ENCODE data around the gene IGFBP5.

IGFBP5 gene

DNA sequence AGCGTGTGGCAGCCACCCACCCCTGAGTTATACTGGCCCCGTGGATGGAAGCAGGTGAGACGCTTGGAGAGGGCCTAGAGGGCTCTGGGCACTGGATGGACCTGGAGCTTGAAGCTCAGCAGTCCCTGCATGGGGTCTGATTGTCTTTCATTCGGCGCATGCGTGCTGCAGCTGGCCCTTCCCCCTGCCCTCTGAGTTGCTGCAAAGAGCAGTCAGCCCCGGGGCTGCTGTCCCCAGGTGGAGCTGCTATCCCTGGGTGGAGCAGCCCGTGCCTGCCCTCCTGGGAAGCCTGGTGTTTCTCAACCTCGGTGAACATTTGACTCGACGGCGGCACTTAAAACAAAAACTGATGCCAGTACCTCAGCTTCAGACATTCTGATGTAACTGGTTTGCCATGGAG, 29.6 kb downstream of the IGFBP5 start:
- no peak for ATAC-seq
- Mint-ChIP-seq H3K4me3 (no peak overlapping the region), H3K4me1 (peaks cover 10% of the 10 kb centered on the region), H3K9me3 (no peaks in the 10 kb centered on the region), H3K27ac (no peak overlapping the region), H3K27me3 (peaks cover 30% of the 10 kb centered on the region)
- no peak for DNase-seq

DNA sequence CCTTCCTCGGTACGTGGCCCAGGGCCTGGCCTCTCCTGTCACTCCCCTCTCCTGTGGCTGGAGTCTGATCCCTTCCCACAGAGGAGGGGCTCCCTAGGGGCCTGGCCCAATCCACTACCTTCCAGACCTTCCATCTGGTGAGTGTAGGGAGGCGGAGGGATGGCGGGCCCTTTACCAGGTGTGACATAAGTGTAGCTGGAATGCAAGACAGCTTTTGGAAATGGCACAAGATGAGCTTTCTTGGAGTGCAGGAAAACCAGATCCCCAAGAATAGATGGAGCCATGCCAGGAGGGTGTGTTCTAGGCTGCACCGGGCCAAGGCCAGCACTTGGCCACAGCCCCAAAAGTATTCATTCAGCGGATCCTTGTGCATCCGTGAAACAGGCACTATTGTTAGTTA, 30.1 kb downstream of the IGFBP5 start:
- Mint-ChIP-seq H3K9me3 (no peaks in the 10 kb centered on the region), H3K4me1 (peaks cover 10% of the 10 kb centered on the region), H3K27me3 (peaks cover 25% of the 10 kb centered on the region), H3K27ac (no peak overlapping the region), H3K4me3 (no peak overlapping the region)
- no peak for DNase-seq
- no peak for ATAC-seq

DNA sequence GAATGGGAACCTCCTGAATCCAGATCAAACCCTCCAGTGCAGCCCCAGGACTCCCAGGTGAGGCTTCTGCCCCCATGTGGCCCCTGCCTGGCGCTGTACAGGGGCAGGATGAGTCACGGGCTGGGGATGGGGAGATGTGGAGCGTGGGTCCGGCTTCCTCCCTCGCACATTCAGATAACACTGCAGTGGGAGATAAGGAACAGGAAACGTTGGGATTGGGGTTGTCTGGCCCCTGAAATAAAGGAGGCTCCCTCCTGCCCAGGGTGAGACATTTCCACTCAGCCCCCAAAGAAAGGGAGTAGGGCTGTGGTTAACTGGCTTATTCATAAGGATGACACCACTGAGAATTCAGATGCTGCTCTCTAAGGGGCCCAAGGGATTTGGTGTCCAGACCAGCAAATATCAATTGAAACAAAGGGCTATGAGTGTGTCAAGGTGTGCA, 30.7 kb downstream of the IGFBP5 start:
- Mint-ChIP-seq H3K4me1 (peaks cover 10% of the 10 kb centered on the region), H3K9me3 (no peaks in the 10 kb centered on the region), H3K4me3 (no peak overlapping the region), H3K27ac (peak overlapping the region in 1 of 2 donors; percentile 10), H3K27me3 (peaks cover 19% of the 10 kb centered on the region)
- ATAC-seq (no peak), DNase-seq (no peak)

DNA sequence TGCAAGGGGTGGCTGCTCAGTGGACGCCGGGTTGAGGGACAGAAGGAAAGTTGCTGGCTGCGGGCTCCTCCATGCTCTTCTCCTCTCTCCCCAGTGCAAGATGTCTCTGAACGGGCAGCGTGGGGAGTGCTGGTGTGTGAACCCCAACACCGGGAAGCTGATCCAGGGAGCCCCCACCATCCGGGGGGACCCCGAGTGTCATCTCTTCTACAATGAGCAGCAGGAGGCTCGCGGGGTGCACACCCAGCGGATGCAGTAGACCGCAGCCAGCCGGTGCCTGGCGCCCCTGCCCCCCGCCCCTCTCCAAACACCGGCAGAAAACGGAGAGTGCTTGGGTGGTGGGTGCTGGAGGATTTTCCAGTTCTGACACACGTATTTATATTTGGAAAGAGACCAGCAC, 31.5 kb downstream of the IGFBP5 start:
- Mint-ChIP-seq H3K4me1 (peaks cover 10% of the 10 kb centered on the region), H3K4me3 (no peak overlapping the region), H3K27me3 (peaks cover 13% of the 10 kb centered on the region), H3K27ac (no peak overlapping the region), H3K9me3 (no peaks in the 10 kb centered on the region)
- ATAC-seq (peak; percentile 16), DNase-seq (no peak)

DNA sequence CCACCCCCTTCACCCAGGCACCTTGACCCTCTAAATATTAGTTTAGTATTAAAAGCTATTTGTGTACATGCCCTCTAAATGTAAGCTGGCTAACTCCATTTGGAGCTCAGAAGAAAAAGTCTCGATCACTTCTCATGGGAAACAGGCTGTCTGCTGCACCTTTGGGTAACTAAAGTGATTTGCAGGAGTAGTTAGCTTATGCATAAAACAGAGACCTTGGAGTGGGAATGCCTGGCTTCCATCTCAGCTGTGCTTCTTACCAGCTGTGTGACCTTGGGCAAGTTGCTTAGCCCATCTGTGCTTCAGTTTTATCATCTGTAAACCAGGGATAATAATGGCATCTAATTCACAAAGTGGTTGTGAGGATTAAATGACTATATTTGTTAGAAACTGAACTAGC, 32.2 kb downstream of the IGFBP5 start:
- H3K4me3 Mint-ChIP-seq = no peak overlapping the region
- no peak for DNase-seq
- H3K27me3 Mint-ChIP-seq = peaks cover 8% of the 10 kb centered on the region
- H3K27ac Mint-ChIP-seq = no peak overlapping the region
- H3K9me3 Mint-ChIP-seq = no peaks in the 10 kb centered on the region
- H3K4me1 Mint-ChIP-seq = peaks cover 10% of the 10 kb centered on the region
- no peak for ATAC-seq

DNA sequence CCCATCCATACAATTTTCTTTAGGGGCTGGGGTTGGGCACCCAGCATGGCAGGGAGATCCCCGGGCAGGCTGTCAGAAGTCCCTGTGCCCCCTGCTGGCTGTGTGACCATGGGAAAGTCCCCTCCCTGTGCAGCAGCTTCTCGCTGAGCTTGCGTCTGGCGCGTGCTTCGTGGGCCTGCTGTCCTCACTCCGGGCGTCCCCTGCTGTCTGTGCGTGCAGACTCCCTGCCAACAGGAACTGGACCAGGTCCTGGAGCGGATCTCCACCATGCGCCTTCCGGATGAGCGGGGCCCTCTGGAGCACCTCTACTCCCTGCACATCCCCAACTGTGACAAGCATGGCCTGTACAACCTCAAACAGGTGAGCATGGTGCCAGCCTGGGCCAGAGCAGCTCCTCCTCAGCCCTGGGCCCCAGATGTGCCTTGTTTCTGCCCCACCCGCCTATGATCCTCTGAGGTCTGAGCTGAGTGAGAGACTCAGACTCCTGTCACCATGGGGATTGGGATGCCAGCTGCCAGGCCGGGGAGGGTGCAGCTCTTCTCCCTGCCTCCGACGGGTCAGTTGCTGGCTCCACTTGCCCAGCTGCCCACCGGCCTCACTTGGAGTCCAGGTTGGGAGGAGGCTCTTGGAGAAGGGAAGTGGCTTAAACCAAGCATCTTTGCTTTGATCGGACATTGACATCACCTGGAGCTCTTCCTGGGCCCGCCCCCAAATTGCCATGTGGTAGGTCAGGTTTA, 33.5 kb downstream of the IGFBP5 start:
- Mint-ChIP-seq H3K9me3 (no peaks in the 10 kb centered on the region), H3K4me1 (peaks cover 10% of the 10 kb centered on the region), H3K27me3 (peaks cover 6% of the 10 kb centered on the region), H3K27ac (no peak overlapping the region), H3K4me3 (no peak overlapping the region)
- ATAC-seq (no peak), DNase-seq (no peak)

DNA sequence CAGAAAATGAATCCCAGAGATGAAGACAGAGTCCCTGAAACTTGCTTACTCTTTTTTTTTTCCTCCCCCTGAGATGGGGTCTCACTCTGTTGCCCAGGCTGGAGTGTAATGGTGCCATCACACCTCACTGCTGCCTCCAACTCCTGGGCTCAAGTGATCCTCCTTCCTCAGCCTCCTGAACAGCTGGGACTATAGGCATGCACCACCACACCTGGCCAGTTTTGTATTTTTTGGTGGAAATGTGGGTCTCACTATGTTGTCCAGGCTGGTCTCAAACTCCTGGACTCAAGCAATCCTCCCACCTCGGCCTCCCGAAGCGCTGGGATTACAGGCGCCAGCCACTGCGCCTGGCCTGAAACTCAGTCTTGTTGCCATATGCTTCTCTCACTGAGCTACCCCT, 34.3 kb downstream of the IGFBP5 start:
- H3K27ac Mint-ChIP-seq = peak overlapping the region in 1 of 2 donors; percentile 54
- DNase-seq (no peak), ATAC-seq (no peak)
- H3K9me3 Mint-ChIP-seq = no peaks in the 10 kb centered on the region
- peaks cover 8% of the 10 kb centered on the region for H3K27me3 Mint-ChIP-seq
- peaks cover 4% of the 10 kb centered on the region for H3K4me1 Mint-ChIP-seq
- no peak overlapping the region for H3K4me3 Mint-ChIP-seq

DNA sequence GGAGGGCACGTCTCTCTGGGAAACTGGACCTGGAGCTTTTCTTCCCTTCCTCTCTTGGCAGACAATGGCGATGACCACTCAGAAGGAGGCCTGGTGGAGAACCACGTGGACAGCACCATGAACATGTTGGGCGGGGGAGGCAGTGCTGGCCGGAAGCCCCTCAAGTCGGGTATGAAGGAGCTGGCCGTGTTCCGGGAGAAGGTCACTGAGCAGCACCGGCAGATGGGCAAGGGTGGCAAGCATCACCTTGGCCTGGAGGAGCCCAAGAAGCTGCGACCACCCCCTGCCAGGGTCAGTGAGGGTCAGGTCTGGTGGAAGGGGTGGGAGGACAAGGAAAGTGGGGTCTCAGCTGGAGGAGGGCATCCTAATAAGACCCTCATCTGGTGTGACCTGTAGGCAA, 34.9 kb downstream of the IGFBP5 start:
- no peak for DNase-seq
- peaks cover 8% of the 10 kb centered on the region for H3K27me3 Mint-ChIP-seq
- no peaks in the 10 kb centered on the region for H3K9me3 Mint-ChIP-seq
- ATAC-seq = no peak
- H3K27ac Mint-ChIP-seq = no peak overlapping the region
- H3K4me1 Mint-ChIP-seq = peaks cover 4% of the 10 kb centered on the region
- H3K4me3 Mint-ChIP-seq = no peak overlapping the region

DNA sequence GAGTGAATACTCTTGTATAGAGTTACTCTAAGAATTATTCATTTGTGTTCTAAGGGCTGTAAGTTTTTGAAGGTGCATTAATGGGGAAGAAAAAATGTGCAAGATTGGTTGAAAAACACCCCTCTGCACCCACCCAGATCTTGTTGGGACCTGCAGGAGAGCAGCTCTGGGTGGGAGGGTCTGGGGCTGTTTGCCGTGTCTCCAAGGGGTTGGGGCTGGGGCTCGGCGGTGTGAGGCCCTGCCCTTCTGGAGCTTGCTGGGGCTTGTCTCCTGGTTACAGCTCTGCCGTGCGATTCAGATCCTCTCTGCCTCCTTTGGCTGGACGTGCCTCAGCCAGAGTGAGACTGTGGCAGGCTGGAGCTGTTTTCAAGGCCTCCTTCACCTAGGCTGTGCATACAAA, 36.1 kb downstream of the IGFBP5 start:
- H3K27me3 Mint-ChIP-seq = peaks cover 8% of the 10 kb centered on the region
- no peaks in the 10 kb centered on the region for H3K9me3 Mint-ChIP-seq
- DNase-seq (no peak), ATAC-seq (no peak)
- H3K4me1 Mint-ChIP-seq = peaks cover 3% of the 10 kb centered on the region
- no peak overlapping the region for H3K27ac Mint-ChIP-seq
- H3K4me3 Mint-ChIP-seq = no peak overlapping the region

DNA sequence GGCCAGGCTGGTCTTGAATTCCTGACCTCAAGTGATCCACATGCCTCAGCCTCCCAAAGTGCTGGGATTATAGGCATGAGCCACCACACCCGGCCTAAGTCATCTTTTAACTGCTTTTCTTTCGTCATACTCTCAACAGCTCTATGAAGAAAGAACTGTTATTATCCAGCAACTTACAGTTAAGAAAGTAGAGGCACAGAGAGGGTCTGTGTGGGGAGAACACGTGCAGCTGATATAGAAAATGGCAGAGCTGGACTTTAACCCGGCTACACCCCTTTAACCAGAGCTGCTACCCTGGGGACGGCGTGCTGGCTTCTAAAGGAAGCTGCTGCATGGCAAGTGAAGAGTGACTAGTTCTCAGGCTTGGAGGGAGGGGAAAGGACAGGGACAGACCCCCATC, 36.6 kb downstream of the IGFBP5 start:
- Mint-ChIP-seq H3K4me3 (no peak overlapping the region), H3K27ac (no peak overlapping the region), H3K9me3 (no peaks in the 10 kb centered on the region), H3K4me1 (peaks cover 8% of the 10 kb centered on the region), H3K27me3 (peaks cover 8% of the 10 kb centered on the region)
- ATAC-seq (no peak), DNase-seq (no peak)

DNA sequence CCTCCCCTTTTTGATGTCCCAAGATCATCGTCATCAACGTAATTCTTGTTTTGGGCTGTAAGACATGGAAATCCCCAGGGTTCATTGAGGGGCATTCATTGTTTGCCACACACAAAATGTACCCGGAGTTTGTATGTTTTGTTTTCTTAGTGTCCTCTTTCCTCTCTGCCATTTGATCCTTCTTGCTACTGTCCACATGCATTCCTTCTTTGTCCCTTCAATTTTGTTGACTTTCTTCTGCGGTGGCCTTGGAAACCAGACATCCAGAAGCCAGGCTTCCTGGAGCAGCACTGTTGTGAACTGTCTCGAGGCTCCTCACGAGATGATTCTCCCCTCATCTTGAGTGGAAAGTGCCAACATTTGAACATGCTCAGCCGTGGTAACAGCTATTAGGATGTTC, 37.4 kb downstream of the IGFBP5 start:
- H3K9me3 Mint-ChIP-seq = no peaks in the 10 kb centered on the region
- DNase-seq (no peak), ATAC-seq (no peak)
- H3K4me3 Mint-ChIP-seq = no peak overlapping the region
- H3K27me3 Mint-ChIP-seq = peaks cover 8% of the 10 kb centered on the region
- H3K27ac Mint-ChIP-seq = no peak overlapping the region
- peaks cover 12% of the 10 kb centered on the region for H3K4me1 Mint-ChIP-seq

DNA sequence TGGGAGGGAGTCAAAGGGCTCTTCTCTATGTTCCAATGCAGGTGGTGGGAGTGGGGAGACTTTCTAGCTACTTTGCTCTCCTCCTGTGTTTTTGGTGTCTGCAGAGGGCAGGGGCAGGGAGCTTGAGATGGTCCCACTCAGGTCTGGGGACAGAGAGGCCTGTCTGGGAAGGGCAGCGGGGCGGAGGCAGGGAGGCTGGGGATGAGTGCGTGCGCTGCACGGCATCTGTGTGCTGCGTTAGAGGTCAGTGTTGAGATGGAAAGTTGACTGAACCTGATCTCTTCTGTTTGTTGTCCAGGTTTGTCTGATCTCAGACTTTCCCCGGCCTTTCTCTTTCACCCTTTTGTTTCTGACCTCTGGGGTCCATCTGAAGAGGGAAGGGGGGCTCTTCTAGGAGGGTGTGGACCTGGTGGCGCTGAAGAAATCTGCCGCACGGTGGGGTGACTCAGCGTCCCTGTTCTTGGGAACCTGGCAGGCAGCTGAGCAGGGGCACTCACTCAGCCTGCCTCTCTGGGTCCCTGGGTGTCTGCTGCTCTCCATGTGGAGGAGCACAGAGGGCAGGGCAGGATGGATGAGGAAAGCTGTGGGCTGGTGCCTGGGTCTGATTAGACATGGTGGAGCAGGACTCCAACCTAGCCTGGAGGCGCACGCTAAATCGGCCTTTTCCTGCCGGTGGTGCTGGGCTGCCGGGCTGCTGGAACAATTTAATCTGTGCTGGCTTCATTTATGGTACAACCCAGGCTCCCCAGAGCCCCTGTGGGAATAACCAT, 38.1 kb downstream of the IGFBP5 start:
- Mint-ChIP-seq H3K4me1 (peaks cover 12% of the 10 kb centered on the region), H3K4me3 (no peak overlapping the region), H3K27ac (peak overlapping the region in 1 of 2 donors; percentile 80), H3K9me3 (no peaks in the 10 kb centered on the region), H3K27me3 (peaks cover 8% of the 10 kb centered on the region)
- ATAC-seq (peak; percentile 22), DNase-seq (no peak)

DNA sequence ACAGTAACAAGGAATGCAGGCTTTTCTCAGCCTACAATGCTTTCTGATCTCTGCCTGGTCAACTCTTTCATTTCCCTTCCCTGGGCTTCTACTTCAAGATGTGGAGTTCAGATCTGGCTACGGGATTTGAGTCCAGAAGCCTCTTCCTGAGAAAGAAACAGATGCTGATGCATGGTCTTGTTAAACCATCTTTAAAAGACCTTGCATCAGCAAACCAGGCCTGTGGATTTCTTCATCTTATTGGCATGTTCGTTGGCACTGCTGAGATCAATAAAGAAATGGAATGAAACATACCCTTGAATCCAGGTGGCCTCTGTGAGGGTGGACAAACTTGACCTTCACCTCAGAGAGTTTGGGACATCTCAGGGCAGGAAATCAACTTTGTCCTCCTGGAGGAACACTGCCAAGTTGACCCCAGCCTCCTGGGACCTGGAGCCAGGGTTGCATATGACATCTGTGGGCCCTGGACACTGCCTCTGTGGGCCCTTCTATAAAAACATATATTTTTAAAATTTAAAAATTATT, 40.8 kb downstream of the IGFBP5 start:
- H3K9me3 Mint-ChIP-seq = no peaks in the 10 kb centered on the region
- no peak for ATAC-seq
- no peak overlapping the region for H3K4me3 Mint-ChIP-seq
- peaks cover 26% of the 10 kb centered on the region for H3K4me1 Mint-ChIP-seq
- no peak for DNase-seq
- H3K27ac Mint-ChIP-seq = no peak overlapping the region
- peaks cover 8% of the 10 kb centered on the region for H3K27me3 Mint-ChIP-seq

DNA sequence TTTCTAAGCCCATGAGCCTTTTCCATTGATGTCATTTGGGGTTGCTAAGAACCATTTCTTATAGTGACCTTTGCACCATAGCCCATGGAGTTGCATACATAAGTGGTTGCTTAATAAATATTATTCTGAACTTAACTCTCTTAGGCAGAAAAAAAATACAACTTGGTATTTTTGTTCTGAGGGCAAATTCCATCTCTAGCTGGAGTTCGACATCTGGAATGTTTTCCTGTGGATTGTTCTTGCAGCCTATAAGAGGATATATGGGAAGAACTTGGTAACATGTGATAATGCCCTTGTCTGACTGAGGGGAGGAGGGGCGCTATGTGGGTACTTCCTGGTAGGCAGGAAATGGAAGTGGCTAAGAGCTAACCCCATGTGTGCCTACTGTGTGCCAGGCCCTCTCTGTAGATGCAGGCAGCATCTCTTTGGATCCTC, 41.4 kb downstream of the IGFBP5 start:
- H3K27me3 Mint-ChIP-seq = peaks cover 8% of the 10 kb centered on the region

DNA sequence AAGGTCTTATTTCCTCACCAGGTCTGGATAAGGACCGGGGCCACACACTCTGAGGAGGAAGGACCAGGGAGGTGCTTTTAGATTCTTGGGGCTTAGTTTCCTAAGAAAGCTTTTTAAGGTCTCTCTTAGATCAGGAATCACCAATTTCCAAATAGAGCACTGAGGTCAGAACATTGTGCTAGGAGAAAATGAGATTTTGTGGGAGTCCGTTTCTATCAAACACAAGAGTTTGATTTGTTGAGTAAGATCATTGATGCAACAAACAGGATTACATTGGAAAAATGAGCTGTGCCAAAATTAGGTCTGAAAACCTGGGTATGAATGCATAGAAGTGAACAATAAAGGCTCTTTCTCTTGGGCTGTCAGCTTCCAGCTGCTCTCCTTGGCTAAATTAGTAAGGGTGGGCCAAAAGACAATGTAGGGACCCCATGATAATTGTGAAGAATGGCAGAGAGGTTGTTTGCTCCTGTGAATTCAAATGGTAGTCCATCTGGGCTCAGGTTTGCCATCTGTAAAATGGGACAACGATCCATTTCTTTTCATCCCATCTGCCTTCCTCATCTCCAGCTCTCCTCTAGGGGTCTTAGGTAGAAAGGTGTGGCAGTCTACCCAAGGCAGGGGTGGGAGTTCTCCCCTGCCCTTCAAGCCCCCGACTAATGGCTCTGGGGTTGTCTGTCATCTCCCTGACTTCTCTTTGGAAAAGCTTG, 42.1 kb downstream of the IGFBP5 start:
- peaks cover 0 to 1% of the 10 kb centered on the region in 2 donors for H3K9me3 Mint-ChIP-seq

More for the DNA sequence above, 41.4 kb downstream of the IGFBP5 start:
- H3K9me3 Mint-ChIP-seq = no peaks in the 10 kb centered on the region
- DNase-seq (no peak), ATAC-seq (no peak)
- no peak overlapping the region for H3K4me3 Mint-ChIP-seq
- peaks cover 26% of the 10 kb centered on the region for H3K4me1 Mint-ChIP-seq
- H3K27ac Mint-ChIP-seq = no peak overlapping the region

DNA sequence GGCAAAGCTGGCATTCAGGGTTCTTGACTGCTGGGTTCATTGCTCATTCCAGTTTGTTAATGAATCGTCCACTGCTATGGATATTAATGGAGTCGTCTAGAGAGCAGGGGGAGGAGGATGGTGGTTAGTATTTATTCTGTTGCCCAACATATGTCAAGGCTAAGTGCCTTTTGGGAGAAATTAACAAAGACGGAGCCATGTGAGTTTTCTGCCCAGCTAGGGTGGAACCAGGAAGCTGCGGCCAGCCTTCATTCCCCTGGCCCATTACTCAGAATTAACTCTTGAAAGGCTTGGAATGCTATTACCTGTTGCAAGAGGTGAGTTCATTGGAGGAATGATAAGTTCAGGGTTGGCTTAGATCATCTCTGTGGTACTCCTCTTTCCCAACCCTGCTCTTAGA, 42.8 kb downstream of the IGFBP5 start:
- Mint-ChIP-seq H3K4me3 (no peak overlapping the region), H3K27me3 (peaks cover 8% of the 10 kb centered on the region), H3K27ac (no peak overlapping the region), H3K4me1 (peaks cover 26% of the 10 kb centered on the region), H3K9me3 (peaks cover 0 to 3% of the 10 kb centered on the region in 2 donors)
- DNase-seq (no peak), ATAC-seq (no peak)

More for the DNA sequence above, 42.1 kb downstream of the IGFBP5 start:
- Mint-ChIP-seq H3K4me1 (peaks cover 26% of the 10 kb centered on the region), H3K4me3 (no peak overlapping the region), H3K27me3 (peaks cover 8% of the 10 kb centered on the region), H3K27ac (no peak overlapping the region)
- no peak for ATAC-seq
- no peak for DNase-seq
